Measurements from ENCODE around the gene SLC16A12. TPM values are rescaled to one million over a fixed set of nuclear protein-coding genes. Genes with fewer than 3 reads are reported as not detected.

SLC16A12 gene
- total RNA-seq, 1 donor from 2014 or later, result 0.34 TPM

- no peak for DNase-seq
These were observed 29.6 kb downstream of the SLC16A12 start for GRCh38 chr10:89505640-89506275.

GRCh38 chr10:89504691-89505090, 30.7 kb downstream of the SLC16A12 start:
- no peak for DNase-seq

DNA sequence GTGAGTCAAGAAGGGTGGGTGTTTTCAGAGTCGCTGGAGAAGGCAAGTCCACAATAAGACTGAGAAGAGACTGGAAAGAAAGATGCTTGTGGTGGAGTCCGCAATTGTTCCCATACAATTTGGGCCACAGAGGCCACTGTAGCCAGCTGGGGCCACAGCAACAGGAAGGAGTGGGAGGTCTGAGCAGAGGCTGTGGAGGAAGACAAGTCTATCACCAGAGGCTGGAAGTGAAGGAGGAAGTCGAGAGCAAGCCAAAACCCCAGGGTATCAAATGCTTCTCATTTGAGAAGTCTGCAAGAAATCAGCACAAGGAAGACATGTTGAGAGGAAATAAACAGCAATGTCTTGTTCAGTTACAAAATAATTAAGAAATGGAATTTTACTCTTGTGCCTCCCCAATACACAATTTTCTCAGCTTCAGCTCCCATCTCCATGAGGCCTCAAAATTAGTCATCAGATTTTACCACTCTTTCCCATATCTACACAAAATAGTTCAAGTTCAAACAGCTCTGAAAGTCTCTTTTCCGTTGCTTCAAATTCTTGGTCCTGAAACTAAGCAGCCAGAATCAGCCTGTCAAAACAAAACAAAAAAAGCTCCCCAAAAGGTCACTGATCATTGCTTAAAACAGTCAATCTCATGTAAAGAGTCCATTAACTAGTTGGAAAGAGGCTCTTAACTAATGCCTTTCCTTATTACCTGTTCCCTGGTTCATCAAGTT, 31.6 kb downstream of the SLC16A12 start:
- DNase-seq, result no peak

GRCh38 chr10:89503151-89503550, 32.2 kb downstream of the SLC16A12 start:
- DNase-seq, result no peak

GRCh38 chr10:89502549-89502948, 32.8 kb downstream of the SLC16A12 start:
- no peak for DNase-seq

DNA sequence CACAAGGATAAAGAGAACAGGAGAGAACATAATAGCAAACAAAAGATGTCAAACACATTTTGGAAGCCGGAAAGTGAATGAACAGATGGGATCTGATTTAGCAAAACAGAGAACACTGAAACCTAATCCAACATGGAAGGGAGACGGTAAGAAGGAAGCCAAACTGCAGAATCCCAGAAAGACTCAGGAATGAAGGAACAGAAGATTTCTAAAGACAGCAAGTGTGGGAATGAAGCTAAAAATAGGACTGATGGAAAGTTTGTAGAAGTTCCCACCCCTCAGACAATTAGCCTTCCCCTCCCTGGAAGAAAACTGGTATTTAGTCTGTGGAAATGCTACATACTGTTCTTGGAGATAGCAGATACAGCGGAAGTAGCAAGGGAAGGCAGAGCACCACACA, 40.8 kb downstream of the SLC16A12 start:
- no peak for DNase-seq

GRCh38 chr10:89494068-89494467, 41.3 kb downstream of the SLC16A12 start:
- DNase-seq, result no peak

DNA sequence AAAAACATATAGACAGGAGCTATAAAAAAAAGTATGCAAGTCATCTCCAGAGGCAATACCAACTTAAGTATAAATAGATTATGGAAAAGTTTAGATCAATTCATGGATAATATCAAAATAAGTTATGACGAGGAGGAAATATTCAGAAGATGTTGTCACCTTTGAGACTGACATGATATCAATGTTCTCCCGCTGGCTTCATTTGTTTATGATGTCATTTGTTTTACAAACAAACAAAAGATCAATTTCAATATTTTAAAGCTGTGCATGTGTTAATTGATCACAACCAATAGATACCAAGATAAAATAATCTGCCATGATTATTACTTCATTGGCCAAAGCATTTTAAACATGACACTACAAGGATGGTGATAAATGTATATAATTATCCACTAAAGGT, 43.5 kb downstream of the SLC16A12 start:
- DNase-seq, result no peak

- DNase-seq, result no peak
These were observed 44.6 kb downstream of the SLC16A12 start for GRCh38 chr10:89490596-89491335.

DNA sequence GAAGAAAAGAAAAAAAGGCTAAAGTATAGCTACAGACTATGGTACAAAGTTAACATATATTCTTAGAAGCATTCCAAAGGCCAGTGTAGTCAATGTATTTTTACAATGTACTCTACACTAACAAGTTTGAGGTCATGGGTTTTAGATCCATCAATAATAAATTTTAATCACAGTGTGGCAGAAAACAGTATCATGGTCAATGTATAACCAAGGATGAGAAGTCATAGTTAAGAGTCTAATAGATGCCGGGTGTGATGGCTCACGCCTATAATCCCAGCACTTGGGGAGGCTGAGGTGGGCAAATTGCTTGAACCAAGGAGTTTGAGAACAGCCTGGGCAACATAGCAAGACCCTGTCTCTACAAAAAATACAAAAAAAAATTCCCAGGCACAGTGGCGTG, 53.1 kb downstream of the SLC16A12 start:
- no peak for DNase-seq

DNA sequence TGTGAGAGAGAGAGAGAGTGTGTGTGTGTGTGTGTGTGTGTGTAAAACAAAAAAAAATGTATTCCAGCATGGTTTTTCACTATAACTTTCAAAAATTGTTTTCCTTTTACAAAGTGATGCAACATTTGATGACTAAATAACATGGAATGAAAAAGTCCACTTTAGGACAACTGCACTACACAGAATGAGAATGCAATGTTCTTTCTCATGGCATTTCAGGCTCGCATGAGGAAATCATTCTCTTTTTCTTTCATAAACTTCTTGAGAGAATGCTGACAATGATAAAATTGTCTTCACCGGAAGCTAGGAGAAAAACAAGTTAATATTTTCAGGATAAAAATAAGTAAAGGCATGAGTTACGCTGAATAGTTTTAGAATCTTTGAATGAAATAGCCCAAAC, 53.7 kb downstream of the SLC16A12 start:
- DNase-seq, result peak; percentile 30

DNA sequence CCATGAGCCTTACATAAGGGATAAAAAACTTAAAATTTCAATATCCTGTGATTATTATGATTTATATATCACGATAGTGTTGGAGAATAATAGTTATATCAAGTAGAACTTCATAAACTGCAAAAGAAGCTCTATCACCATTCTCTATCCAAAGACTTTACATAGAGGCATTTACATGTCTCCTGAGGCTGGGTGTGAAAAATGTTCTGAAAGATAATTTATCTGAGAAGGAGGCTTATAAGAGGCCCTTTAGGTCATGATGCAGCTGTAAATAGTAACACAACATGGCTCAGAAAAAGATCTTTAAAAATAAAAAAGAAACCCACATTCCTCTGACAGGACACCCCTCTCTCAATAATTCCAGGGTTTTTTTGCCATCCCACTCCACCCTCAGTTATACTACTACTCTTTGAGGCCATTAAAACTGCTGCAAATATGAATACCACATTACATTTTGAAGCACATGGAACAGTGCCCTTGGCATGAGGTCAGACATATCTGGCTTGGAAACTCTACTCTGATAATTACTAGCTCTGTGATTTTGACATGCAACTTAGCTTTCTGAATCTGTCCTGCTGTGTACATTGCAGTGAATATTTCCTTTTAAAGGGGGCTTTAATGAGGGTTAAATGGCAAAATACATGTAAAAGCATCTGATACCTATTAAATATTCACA, 55.5 kb downstream of the SLC16A12 start:
- no peak for DNase-seq

DNA sequence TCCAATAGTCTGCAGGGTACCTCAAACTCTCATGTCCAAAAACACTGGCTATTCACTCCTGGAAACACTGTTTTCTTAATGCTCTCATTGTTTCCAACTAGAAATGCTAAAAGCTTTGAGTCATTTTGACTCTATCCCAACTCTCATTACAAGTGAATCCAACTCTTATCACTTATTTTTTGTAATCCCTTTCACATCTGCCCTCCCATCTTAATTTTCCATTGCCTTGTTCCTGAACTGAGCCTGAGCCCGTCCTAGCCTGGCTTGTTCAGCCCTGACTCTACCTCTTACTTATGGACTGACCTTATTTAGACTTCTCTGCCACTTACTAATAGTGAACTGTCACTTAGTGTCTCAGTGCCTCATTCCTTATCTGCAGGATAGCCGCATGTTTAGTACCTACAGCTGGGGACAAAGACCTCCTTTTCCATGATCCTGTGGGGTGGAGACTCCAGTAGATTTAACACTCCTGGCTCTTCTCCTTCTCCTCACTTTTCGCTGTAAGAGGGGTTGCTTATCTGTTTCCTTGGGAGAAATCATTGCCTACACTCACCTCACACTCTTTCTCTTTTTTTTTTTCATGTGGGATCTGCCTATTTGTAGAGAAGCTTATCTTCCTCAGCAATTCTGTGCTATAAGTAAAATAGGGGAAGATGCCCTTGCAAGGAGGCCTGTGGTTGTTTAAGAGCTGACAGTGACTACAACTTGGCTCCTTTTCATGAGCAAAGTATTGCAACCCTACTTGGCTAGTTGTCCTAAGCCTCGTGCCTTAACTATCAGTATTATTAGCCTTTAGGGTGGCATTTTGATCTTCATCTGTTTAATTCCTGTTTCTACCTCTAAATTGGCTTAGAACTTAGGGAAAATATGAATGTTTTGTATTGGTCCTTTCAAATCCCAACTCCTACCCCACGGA, 56.4 kb downstream of the SLC16A12 start:
- DNase-seq, result no peak

DNA sequence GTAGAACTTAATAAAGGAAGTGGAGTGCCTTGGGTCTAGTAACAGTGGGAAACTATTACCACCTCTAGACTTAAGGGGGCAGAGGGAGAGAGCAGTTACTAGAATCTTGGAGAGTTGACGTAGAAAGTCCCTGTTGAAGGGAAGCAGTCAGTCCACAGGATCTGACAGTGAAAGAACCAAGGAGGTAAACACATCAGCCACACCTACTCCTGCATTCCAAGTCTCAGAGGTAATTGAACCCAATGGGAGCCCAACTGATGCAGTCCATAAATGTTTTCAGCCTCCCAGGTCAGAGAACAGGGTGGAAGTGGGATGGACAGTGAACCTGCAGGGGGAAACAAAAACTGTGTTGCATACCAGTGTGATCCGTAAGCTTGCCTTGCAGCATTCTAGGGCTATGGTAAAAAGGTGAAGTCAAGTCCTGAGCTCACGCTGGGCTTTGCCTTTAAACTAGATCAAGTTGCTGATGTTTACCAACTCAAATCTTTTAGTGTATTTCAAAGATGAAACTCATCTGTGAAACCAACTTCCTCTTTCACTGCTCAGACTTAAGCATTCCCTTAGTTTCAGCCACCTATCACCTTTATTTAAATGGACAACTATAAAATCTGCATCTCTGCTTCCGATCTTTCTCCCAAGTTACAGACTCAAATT, 57.2 kb downstream of the SLC16A12 start:
- no peak for DNase-seq

DNA sequence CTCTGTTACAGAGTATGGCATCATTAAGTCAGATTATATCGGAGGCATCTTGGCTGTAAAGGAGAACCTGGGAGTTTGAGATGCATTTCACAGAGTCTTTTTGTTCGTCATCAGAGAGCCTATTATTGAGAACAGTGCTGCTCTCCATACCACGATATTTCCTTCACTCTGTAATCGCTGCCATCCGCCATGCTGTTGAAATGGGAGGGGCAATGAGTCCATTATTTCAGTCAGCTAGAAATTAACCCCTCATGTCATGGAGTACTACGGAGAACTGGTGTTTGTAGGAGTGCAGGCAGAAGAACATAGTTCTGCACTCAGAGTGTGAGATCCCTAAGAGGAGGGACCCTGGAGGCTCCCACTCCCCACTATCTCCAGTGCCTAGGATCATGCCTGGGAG, 59.2 kb downstream of the SLC16A12 start:
- DNase-seq, result no peak

DNA sequence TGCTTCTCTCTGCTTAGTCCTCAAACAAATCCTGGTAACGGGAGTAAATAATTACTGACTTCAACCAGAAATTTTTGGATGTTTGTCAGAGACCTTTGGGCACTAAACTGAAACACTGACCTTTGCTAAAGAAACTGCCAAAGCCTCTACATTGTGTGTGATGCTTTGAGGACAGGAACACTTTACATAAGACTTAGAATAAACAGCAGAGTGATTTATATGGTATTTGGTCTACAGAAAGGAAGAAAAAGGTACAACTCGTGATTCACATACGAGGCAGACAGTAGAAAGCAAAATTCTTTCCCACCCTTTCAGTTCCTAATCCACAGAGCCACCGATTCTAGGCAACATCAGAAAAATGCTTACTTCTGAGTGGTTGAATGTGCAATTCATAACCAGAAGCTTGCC, 59.8 kb downstream of the SLC16A12 start:
- DNase-seq, result no peak

GRCh38 chr10:89475125-89475524, 60.3 kb downstream of the SLC16A12 start:
- no peak for DNase-seq

DNA sequence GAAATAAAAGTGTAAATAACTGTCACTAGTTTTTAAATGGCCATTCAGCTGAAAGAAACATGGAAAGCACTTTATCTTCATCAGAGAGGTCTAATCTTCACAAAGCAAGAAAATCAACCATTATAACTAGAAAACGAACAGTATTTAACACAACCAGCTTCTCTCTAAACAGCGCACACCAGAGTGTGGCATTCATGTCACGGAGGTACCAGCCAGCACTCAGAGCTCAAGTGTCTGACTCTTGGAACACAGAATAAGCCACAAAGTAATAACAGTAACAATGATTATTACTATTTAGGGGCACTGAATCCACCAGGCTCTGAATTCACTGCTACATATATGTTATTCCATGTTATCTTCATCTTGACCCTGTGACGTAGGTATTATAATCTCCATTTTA, 60.9 kb downstream of the SLC16A12 start:
- no peak for DNase-seq

DNA sequence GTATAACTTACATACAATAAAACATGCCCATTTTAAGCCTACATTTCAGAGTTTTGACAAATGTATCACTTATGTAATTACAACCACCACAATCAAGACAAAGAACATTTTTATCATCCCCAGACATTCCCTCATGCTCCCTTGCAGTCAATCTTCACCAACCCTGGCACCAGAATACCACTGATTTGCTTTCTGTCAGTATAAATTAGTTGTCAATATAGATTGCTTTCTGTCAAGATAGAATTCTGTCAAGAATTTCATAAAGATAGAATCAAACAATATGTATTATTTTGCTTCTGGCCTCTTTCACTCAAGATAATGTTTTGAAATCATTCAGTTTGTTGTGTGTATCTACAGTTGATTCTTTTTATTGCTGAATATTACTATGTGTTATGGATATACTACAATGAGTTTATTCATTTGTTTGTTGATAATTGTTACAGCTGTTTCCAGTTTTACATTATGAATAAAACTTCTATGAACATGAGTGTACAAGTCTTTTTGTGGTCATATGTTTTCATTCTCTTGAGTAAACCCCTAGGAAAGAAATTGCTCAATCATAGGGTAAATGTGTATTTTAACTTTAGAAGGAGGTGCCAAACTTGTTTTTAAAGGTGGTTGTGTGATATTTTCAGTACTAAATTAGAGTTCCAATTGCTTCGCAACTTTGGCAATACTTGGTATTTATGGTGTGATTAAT, 64.1 kb downstream of the SLC16A12 start:
- DNase-seq, result no peak

- no peak for DNase-seq
These were observed 64.8 kb downstream of the SLC16A12 start for GRCh38 chr10:89470628-89471027.

- peak; percentile 21 for DNase-seq
These were observed 65.9 kb downstream of the SLC16A12 start for GRCh38 chr10:89469517-89469916.

Data from dermis blood vessel endothelial cell (primary cell).